BLaER1 treated with 17β-estradiol and CSF1 and Interleukin-3, amounts not matched to agents 10 nM and 100 nM (cell line): ENCODE results near the gene TUBGCP4.

ENCODE experiments used
- H3K27ac ChIP-seq, 11 experiments: shearing (Covaris generic); formaldehyde crosslinking; 2 replicates each; pipeline ENCODE4 v1.8.1; 2022
- H3K27me3 ChIP-seq, 11 experiments: shearing (Covaris generic); formaldehyde crosslinking; 2 replicates each; pipeline ENCODE4 v1.8.1; 2022
- H3K36me3 ChIP-seq, 11 experiments: shearing (Covaris generic); formaldehyde crosslinking; 2 replicates each; pipeline ENCODE4 v1.8.1; 2022
- H3K4me1 ChIP-seq, 10 experiments: shearing (Covaris generic); formaldehyde crosslinking; 2 replicates each; pipeline ENCODE4 v1.8.1; 2022
- H3K4me2 ChIP-seq, 11 experiments: shearing (Covaris generic); formaldehyde crosslinking; 2 replicates each; pipeline ENCODE4 v1.8.1; 2022
- H3K4me3 ChIP-seq, 10 experiments: shearing (Covaris generic); formaldehyde crosslinking; 2 replicates each; pipeline ENCODE4 v1.8.1; 2022
- H3K9ac ChIP-seq, 11 experiments: shearing (Covaris generic); formaldehyde crosslinking; 2 replicates each; pipeline ENCODE4 v1.8.1; 2022
- H3K9me3 ChIP-seq, 11 experiments: shearing (Covaris generic); formaldehyde crosslinking; replicated peaks in 1 of 11; 2 replicates each; pipeline ENCODE4 v1.8.1; 2022
- H4K20me1 ChIP-seq, 11 experiments: shearing (Covaris generic); formaldehyde crosslinking; 2 replicates each; pipeline ENCODE4 v1.8.1; 2022
- Cebpa-rat ChIP-seq, 11 experiments: shearing (Covaris generic); IDR thresholded peaks; 2 replicates each; pipeline ENCODE4 v1.8.1; 2022

TUBGCP4 gene

DNA sequence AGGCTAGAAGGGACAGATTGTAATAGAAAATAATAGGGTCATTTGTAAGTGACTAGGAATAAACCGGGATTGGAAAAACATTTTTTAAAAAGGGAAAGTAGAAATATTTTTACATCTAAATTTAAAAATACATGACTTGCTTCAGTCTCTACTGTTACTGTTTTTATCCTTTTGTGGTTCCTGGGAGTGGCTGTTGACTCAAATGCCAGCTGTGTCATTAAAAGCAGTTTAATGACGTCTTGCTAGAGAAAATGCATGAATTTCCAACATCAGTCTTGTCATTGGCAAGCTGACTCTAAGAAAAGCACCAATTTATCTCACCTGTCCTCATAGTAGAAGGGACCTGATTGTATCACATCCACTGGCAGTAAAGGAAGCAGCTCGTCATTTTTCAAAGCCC is 23.8 kb upstream of the TUBGCP4 start:
- no peak for TF ChIP-seq Cebpa-rat (IDR thresholded peaks at IDR 0.05)
- Histone ChIP-seq H4K20me1 (no peaks in the 10 kb centered on the region), H3K9me3 (no peaks in the 10 kb centered on the region), H3K4me2 (no peak overlapping the region; a peak in 1 of 22 replicates), H3K27ac (no peak overlapping the region), H3K4me1 (peaks cover 0 to 14% (median 0%) of the 10 kb centered on the region in 10 experiments; a peak in 4 of 20 replicates), H3K36me3 (peaks cover 0 to 40% (median 6%) of the 10 kb centered on the region in 11 experiments; a peak in 11 of 22 replicates), H3K9ac (no peak overlapping the region), H3K4me3 (no peak overlapping the region), H3K27me3 (no peaks in the 10 kb centered on the region)

DNA sequence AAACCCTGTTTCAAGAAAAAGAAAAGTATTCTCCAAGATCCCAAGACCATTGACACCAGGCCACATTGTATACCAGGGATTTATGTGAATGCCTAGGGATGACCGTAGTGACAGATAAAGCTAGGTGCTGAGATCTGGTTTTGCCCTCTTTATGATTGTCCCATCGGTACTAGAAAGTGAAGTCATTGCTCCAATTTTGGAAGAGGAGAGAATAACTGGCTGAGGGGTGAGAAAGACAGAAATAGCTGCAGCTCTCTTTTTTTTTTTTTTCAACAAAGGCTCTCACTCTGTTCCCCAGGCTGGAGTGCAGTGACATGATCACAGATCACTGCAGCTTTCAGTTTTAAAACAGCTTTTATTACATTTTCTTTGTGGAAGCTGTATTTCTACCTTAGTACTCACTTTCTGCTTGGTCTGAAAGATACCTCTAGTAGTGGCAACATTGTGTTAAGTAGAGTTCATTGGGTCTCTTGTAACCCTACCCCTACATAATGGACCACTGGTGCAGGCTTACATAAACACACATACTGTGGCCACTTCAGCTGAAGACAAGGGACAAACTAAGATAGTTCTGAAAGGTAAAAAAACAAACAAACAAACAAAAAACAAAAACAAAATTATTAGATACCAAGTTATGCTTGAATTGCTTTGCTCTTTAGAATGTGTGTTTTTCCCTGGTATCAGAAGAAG is 18.1 kb upstream of the TUBGCP4 start:
- peaks cover 15 to 23% (median 19%) of the 10 kb centered on the region in 10 experiments for H3K4me1 ChIP-seq
- H3K9ac ChIP-seq: no peak overlapping the region
- H3K27me3 ChIP-seq: no peaks in the 10 kb centered on the region
- no peak for TF ChIP-seq Cebpa-rat (IDR thresholded peaks at IDR 0.05)
- H3K4me3 ChIP-seq: no peak overlapping the region
- H3K36me3 ChIP-seq: peaks cover 11 to 52% (median 22%) of the 10 kb centered on the region in 11 experiments; a peak in 21 of 22 replicates
- H3K27ac ChIP-seq: no peak overlapping the region
- no peaks in the 10 kb centered on the region for H4K20me1 ChIP-seq
- peaks cover 4 to 16% (median 11%) of the 10 kb centered on the region in 11 experiments; a peak in 20 of 22 replicates for H3K9me3 ChIP-seq
- H3K4me2 ChIP-seq: peak overlapping the region in 1 of 11 experiments; percentile 58; a peak in 3 of 22 replicates

DNA sequence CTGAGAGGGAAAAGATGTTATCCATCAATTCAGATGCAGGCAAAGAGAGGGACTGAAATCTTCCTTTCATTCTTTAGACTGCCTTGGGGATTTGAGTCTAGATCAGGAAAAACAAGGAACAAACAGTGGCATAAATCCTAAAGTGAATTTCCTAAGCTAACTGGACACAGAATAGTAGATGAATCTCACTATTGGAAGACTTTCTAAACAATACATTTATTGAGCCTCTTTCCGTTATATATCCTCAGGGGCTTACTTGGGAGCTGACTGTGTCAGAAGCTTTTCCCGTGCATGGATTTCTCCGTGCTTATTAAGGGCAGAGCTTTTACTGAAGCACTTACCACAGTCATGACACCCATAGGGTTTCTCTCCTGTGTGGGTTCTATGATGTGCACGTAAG is 10.1 kb upstream of the TUBGCP4 start:
- Histone ChIP-seq H3K4me3 (peak overlapping the region in 9 of 10 experiments; percentile 20 to 51 (median 35); a peak in 18 of 20 replicates), H3K4me1 (peaks cover 0 to 21% (median 0%) of the 10 kb centered on the region in 10 experiments; a peak in 3 of 20 replicates), H3K27ac (no peak overlapping the region), H3K9me3 (peaks cover 84 to 96% (median 91%) of the 10 kb centered on the region in 11 experiments), H3K36me3 (peaks cover 76 to 99% (median 93%) of the 10 kb centered on the region in 11 experiments), H3K9ac (no peak overlapping the region), H3K4me2 (no peak overlapping the region), H3K27me3 (no peaks in the 10 kb centered on the region), H4K20me1 (0 out of 22 replicates have a peak, but pooled peaks cover 0 to 5% (median 0%) of the 10 kb centered on the region in 11 experiments)
- no peak for TF ChIP-seq Cebpa-rat (IDR thresholded peaks at IDR 0.05)

DNA sequence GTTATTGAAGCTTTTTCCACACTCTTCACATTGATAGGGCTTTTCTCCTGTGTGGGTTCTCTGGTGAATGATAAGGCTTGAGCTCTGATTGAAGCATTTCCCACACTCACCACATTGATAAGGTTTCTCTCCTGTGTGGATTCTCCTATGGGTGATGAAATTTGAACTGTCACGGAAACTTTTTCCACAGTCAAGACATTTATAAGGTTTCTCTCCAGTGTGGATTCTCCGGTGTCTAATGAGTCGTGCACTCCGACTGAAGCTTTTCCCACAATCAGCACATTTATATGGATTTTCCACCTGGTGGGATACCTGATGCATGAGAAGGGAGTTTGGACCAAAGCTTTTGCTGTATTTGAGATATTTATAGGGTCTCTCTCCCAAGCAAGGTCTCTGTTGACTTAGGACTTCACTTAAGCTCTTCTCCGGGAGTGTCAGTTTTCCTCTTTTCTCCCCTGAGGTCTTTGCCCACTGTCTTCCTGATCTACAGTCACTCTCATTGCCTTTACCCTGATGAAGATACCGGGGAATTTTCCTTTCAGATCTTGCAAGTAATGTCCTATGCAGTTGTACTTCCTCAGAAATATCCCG is 9.5 kb upstream of the TUBGCP4 start:
- H3K4me1 ChIP-seq: peaks cover 0 to 26% (median 0%) of the 10 kb centered on the region in 10 experiments; a peak in 3 of 20 replicates
- no peaks in the 10 kb centered on the region for H3K27me3 ChIP-seq
- H3K4me3 ChIP-seq: peak overlapping the region in 9 of 10 experiments; percentile 20 to 51 (median 35); a peak in 17 of 20 replicates
- H3K36me3 ChIP-seq: peaks cover 82 to 100% (median 98%) of the 10 kb centered on the region in 11 experiments
- H3K9me3 ChIP-seq: peaks cover 89 to 100% (median 97%) of the 10 kb centered on the region in 11 experiments
- no peak for TF ChIP-seq Cebpa-rat (IDR thresholded peaks at IDR 0.05)
- no peak overlapping the region for H3K27ac ChIP-seq
- no peak overlapping the region for H3K4me2 ChIP-seq
- H4K20me1 ChIP-seq: 0 out of 22 replicates have a peak, but pooled peaks cover 0 to 5% (median 0%) of the 10 kb centered on the region in 11 experiments
- no peak overlapping the region for H3K9ac ChIP-seq

DNA sequence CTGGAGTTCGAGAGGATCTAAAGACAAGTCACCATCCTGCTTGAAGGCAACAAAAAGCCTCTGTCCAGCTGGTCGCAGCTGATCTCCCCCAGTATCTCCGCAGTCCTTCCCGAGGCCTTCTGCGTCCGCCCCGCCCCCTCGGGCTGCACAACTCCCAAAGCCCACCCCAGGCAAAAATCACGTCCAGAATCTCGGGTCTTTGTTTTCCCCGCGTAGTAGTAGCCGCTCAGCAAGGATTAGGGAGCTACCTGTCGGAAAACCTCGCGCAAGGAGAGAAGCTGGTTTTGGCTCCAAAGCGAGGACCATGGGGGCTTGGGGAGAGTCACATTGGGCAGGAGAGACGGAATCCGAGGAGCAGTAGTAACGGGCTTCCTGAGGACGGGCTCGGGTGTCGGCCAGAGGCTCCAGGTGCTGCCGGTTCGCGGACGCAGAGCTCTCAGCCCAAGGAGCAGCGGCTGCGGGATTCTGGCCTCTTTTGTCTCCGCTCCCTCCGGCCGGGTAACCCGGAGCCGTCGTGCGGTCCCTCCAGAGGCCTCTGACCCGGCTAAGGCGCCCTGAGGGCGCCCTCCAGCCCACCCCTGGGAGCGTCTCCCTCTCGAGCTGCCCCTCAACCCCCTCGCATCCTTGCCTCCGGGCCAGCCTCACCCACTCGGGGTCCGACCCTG is 459 bp upstream of the TUBGCP4 start:
- Histone ChIP-seq H3K36me3 (peaks cover 34 to 62% (median 52%) of the 10 kb centered on the region in 11 experiments), H3K27ac (peak overlapping the region; percentile 82 to 92 (median 88)), H3K4me1 (peaks cover 33 to 41% (median 36%) of the 10 kb centered on the region in 10 experiments)

DNA sequence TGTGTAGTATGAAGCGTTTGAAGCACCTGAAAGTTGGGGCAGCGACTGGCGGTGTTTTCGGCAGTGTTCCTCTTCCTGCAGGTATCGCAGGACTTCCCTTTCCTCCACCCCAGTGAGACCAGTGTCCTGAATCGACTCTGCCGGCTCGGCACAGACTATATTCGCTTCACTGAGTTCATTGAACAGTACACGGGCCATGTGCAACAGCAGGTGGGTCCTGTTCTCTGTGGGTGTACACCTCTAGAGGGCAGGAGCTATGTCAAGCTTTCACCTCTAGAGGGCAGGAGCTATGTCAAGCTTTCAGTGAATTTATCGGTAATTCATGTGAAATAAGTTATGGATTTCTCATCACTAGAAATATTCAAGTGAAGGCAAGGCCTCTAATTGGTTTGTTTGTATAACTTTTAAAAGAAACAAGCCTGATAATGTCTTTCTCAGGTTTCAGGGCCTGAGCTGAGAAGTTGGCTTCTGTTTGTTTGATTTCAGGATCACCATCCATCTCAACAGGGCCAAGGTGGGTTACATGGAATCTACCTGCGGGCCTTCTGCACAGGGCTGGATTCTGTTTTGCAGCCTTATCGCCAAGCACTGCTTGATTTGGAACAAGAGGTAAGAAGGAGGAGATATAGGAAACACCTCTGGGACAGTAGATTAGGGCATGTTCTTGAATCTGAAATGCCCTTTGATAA is 5.3 kb downstream of the TUBGCP4 start:
- Histone ChIP-seq H3K36me3 (peaks cover 47 to 77% (median 62%) of the 10 kb centered on the region in 11 experiments), H3K4me2 (peak overlapping the region in 4 of 11 experiments; percentile 9 to 20 (median 15); a peak in 3 of 22 replicates)

More for the DNA sequence above, 459 bp upstream of the TUBGCP4 start:
- Histone ChIP-seq H3K9me3 (peaks cover 30 to 50% (median 42%) of the 10 kb centered on the region in 11 experiments), H3K27me3 (no peaks in the 10 kb centered on the region), H3K4me2 (peak overlapping the region; percentile 85 to 98 (median 95)), H3K9ac (peak overlapping the region; percentile 88 to 93 (median 92)), H3K4me3 (peak overlapping the region; percentile 76 to 93 (median 85)), H4K20me1 (peaks cover 0 to 19% (median 0%) of the 10 kb centered on the region in 11 experiments; a peak in 4 of 22 replicates)
- no peak for TF ChIP-seq Cebpa-rat (IDR thresholded peaks at IDR 0.05)

DNA sequence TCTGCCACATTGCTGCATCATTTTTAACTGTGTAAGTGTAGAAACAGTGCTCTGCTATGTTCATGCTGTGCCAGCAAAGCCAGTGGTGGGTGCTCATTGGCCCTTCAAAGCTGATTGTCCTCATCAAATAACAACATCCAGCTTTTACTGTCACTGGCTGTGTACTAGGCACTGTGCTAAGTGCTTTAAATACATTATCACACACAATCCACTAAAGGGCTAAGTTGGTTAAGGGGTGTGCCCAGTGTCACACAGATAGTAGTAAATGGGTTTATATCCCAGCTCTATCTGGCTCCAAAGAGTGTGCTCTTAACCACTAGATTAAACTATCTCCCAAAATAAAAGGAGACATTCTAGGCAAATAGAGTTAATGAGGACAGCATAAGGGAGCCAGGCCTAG is 7.7 kb downstream of the TUBGCP4 start:
- Histone ChIP-seq H4K20me1 (peaks cover 0 to 14% (median 0%) of the 10 kb centered on the region in 11 experiments; a peak in 5 of 22 replicates), H3K27ac (no peak overlapping the region), H3K9ac (no peak overlapping the region), H3K4me2 (no peak overlapping the region), H3K36me3 (peaks cover 70 to 98% (median 85%) of the 10 kb centered on the region in 11 experiments), H3K27me3 (no peaks in the 10 kb centered on the region), H3K4me1 (peaks cover 0 to 6% (median 2%) of the 10 kb centered on the region in 10 experiments; a peak in 7 of 20 replicates), H3K4me3 (no peak overlapping the region), H3K9me3 (peaks cover 0 to 8% (median 0%) of the 10 kb centered on the region in 11 experiments; a peak in 1 of 22 replicates)
- no peak for TF ChIP-seq Cebpa-rat (IDR thresholded peaks at IDR 0.05)

More for the DNA sequence above, 5.3 kb downstream of the TUBGCP4 start:
- H3K9me3 ChIP-seq: peaks cover 0 to 8% (median 0%) of the 10 kb centered on the region in 11 experiments; a peak in 1 of 22 replicates
- H3K9ac ChIP-seq: no peak overlapping the region
- no peak overlapping the region for H3K4me3 ChIP-seq
- peaks cover 15 to 26% (median 20%) of the 10 kb centered on the region in 10 experiments for H3K4me1 ChIP-seq
- no peaks in the 10 kb centered on the region for H3K27me3 ChIP-seq
- peaks cover 0 to 23% (median 0%) of the 10 kb centered on the region in 11 experiments; a peak in 6 of 22 replicates for H4K20me1 ChIP-seq
- TF ChIP-seq Cebpa-rat (IDR thresholded peaks at IDR 0.05): no peak
- H3K27ac ChIP-seq: no peak overlapping the region

DNA sequence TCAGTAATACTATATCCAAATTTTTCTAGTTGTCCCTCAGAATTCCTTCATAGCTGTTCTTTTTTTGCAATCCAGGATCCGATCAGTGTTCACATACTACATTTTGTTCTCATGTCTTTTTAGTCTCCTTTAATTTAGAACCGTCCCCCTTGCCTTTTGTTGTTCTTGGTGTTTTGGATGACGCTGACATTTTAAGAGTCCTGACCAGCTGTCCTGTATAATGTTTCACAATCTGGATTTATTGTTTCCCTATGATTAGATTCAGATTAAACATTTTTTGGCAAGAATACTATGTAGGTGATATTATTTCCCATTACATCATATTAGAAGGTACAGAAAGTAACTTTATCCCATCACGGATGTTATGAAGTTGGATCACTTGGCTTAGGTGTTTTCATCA is 11.4 kb downstream of the TUBGCP4 start:
- no peaks in the 10 kb centered on the region for H3K4me1 ChIP-seq
- H4K20me1 ChIP-seq: no peaks in the 10 kb centered on the region; a peak in 1 of 22 replicates
- no peak overlapping the region for H3K4me2 ChIP-seq
- no peaks in the 10 kb centered on the region for H3K27me3 ChIP-seq
- H3K4me3 ChIP-seq: no peak overlapping the region
- peaks cover 94 to 100% (median 98%) of the 10 kb centered on the region in 11 experiments for H3K36me3 ChIP-seq
- no peaks in the 10 kb centered on the region for H3K9me3 ChIP-seq
- TF ChIP-seq Cebpa-rat (IDR thresholded peaks at IDR 0.05): no peak
- H3K27ac ChIP-seq: no peak overlapping the region
- no peak overlapping the region for H3K9ac ChIP-seq
